ENCODE data around the gene PCDHA2.
"Not testable (repeated sequence)": the region's sequence is repeated elsewhere in the genome, so short reads cannot be mapped to it uniquely, and the experiment has no call there.

The PCDHA2 gene

GRCh38 chr5:140806834-140807775 is 12.5 kb downstream of the PCDHA2 start, which contains the start of gene PCDHA4:
Gene PCDHA4, plus strand, starts transcription at chr5:140807068.
- TF ChIP-seq, protein P1, sequence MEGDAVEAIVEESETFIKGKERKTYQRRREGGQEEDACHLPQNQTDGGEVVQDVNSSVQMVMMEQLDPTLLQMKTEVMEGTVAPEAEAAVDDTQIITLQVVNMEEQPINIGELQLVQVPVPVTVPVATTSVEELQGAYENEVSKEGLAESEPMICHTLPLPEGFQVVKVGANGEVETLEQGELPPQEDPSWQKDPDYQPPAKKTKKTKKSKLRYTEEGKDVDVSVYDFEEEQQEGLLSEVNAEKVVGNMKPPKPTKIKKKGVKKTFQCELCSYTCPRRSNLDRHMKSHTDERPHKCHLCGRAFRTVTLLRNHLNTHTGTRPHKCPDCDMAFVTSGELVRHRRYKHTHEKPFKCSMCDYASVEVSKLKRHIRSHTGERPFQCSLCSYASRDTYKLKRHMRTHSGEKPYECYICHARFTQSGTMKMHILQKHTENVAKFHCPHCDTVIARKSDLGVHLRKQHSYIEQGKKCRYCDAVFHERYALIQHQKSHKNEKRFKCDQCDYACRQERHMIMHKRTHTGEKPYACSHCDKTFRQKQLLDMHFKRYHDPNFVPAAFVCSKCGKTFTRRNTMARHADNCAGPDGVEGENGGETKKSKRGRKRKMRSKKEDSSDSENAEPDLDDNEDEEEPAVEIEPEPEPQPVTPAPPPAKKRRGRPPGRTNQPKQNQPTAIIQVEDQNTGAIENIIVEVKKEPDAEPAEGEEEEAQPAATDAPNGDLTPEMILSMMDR (conservative IDR thresholded peaks at IDR 0.05; ENCODE audit: low read length): peak; percentile 51
- peak; percentile 9 for DNase-seq (ENCODE audit: low read depth)
- H3K4me3 ChIP-seq (ENCODE audit: low read length): peak within 1 kb of the TSS; percentile 44

- H3K4me3 ChIP-seq (ENCODE audit: low read length); DNase-seq (ENCODE audit: low read depth): not testable (repeated sequence)
Observed at GRCh38 chr5:140808241-140808888, 13.7 kb downstream of the PCDHA2 start.

DNA sequence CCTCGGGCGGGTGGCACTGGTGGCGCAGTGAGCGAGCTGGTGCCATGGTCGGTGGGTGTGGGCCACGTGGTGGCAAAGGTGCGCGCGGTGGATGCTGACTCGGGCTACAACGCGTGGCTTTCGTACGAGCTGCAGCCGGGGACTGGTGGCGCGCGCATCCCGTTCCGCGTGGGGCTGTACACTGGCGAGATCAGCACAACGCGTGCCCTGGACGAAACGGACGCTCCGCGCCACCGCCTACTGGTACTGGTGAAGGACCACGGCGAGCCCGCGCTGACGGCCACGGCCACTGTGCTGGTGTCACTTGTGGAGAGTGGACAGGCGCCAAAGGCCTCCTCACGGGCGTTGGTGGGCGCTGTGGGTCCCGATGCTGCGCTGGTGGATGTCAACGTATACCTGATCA is 14.2 kb downstream of the PCDHA2 start:
- TF ChIP-seq, protein P1 (conservative IDR thresholded peaks at IDR 0.05; ENCODE audit: low read length): no peak
- no peak for DNase-seq (ENCODE audit: low read depth)
- no peak overlapping the region for H3K4me3 ChIP-seq (ENCODE audit: low read length)

DNA sequence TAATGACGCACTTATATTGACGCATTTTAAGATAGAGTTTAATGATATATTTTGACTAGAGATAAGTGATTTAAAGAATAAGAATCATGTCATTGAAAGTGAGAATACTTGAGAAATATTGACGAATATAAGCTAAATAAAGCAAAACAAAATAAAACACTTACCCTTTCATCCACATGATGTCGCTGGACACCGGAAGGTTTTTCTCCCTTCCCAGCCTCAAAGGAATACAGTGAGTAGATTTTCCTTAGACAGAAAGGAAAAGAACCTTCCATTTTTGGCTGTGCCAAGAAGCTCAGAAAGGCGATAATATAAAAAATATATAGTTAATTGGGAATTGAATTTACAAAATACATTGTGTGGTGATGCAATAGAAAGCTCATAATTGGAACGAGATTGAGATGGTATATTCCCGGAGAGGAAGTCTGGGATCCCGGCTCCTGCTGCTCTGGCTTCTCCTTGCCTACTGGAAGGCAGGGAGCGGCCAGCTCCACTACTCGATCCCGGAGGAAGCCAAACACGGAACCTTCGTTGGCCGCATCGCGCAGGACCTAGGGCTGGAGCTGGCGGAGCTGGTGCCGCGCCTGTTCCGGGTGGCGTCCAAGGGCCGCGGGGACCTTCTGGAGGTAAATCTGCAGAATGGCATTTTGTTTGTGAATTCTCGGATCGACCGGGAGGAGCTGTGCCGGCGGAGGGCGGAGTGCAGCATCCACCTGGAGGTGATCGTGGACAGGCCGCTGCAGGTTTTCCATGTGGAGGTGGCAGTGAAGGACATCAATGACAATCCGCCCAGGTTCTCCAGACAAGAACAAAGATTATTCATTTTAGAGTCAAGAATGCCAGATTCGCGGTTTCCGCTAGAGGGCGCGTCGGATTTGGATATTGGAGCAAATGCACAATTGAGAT is 27.0 kb downstream of the PCDHA2 start, which contains the start of gene PCDHA5:
PCDHA5 (plus strand) TSS at position 239 of the 906 bp plus-strand sequence.
- H3K4me3 ChIP-seq (ENCODE audit: low read length): no peak within 1 kb of the TSS
- peak; percentile 4 for DNase-seq (ENCODE audit: low read depth)
- TF ChIP-seq, protein P1 (conservative IDR thresholded peaks at IDR 0.05; ENCODE audit: low read length): peak; percentile 45

DNA sequence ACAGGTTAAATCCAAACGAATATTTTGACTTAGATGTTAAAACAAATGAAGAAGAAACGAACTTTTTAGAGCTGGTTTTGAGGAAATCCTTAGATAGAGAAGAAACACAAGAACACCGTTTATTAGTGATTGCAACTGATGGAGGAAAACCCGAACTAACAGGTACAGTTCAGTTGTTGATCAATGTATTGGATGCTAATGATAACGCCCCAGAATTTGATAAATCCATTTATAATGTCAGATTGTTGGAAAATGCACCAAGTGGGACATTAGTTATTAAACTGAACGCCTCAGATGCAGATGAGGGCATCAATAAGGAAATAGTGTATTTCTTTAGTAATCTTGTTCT is 27.6 kb downstream of the PCDHA2 start:
- DNase-seq (ENCODE audit: low read depth): no peak
- H3K4me3 ChIP-seq (ENCODE audit: low read length): no peak overlapping the region
- TF ChIP-seq, protein P1 (conservative IDR thresholded peaks at IDR 0.05; ENCODE audit: low read length): no peak

DNA sequence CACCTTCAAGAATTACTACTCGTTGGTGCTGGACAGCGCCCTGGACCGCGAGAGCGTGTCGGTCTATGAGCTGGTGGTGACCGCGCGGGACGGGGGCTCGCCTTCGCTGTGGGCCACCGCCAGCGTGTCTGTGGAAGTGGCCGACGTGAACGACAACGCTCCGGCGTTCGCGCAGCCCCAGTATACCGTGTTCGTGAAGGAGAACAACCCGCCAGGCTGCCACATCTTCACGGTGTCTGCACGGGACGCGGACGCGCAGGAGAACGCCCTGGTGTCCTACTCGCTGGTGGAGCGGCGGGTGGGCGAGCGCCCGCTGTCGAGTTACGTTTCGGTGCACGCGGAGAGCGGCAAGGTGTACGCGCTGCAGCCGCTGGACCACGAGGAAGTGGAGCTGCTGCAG is 28.3 kb downstream of the PCDHA2 start:
- H3K4me3 ChIP-seq (ENCODE audit: low read length); DNase-seq (ENCODE audit: low read depth): not testable (repeated sequence)

GRCh38 chr5:140823475-140823874 is 28.8 kb downstream of the PCDHA2 start:
- no peak for DNase-seq (ENCODE audit: low read depth)
- TF ChIP-seq, protein P1 (conservative IDR thresholded peaks at IDR 0.05; ENCODE audit: low read length): no peak

More at GRCh38 chr5:140823475-140823874, 28.8 kb downstream of the PCDHA2 start:
- no peak overlapping the region for H3K4me3 ChIP-seq (ENCODE audit: low read length)

Measured in AG10803 (cell line).